Activated CD4-positive, alpha-beta T cell treated with anti-CD3 and anti-CD28 coated beads, Interleukin-2, amount 50 U/mL, for 48 hours (primary cell): Measurements from ENCODE around the gene CPXM1.
"Not testable (repeated sequence)": the region's sequence is repeated elsewhere in the genome, so short reads cannot be mapped to it uniquely, and the experiment has no call there.

Source experiments
- DNase-seq, 2 experiments: peaks; one replicate each; pipeline ENCODE4 v3.0.0-alpha.2; 2020

The CPXM1 gene

GRCh38 chr20:2800521-2801285, at the start of gene CPXM1:
CPXM1 (minus strand) TSS chr20:2800627; CDS start chr20:2800572, 55 bp downstream.
- DNase-seq = peak in 1 of 2 experiments; percentile 37

- no peak for DNase-seq
These were observed 49.1 kb upstream of the CPXM1 start for GRCh38 chr20:2849529-2849928.

GRCh38 chr20:2847802-2848201, 47.4 kb upstream of the CPXM1 start:
- DNase-seq = no peak

- DNase-seq = no peak
These were observed 46.3 kb upstream of the CPXM1 start for GRCh38 chr20:2846698-2847097.

- no peak for DNase-seq
These were observed 45.2 kb upstream of the CPXM1 start for GRCh38 chr20:2845607-2846006.

- DNase-seq = peak; percentile 56 to 63
These were observed 40.6 kb upstream of the CPXM1 start for GRCh38 chr20:2840967-2841531.

- peak; percentile 88 to 90 for DNase-seq
These were observed 39.9 kb upstream of the CPXM1 start, which contains the start of the genes PCED1A and VPS16 for GRCh38 chr20:2840138-2840966. PCED1A (minus strand) TSS chr20:2840655; CDS start chr20:2839912, 743 bp downstream. VPS16 (plus strand) TSS chr20:2840745; CDS start chr20:2840775, 30 bp downstream.

GRCh38 chr20:2839732-2840137, 39.3 kb upstream of the CPXM1 start:
- no peak for DNase-seq

- DNase-seq = no peak
These were observed 38.6 kb upstream of the CPXM1 start for GRCh38 chr20:2838847-2839671.

- DNase-seq = no peak
These were observed 37.9 kb upstream of the CPXM1 start for GRCh38 chr20:2838170-2838797.

- DNase-seq = no peak
These were observed 37.0 kb upstream of the CPXM1 start for GRCh38 chr20:2837221-2837960.

- no peak for DNase-seq
These were observed 35.6 kb upstream of the CPXM1 start for GRCh38 chr20:2836035-2836434.

- DNase-seq = no peak
These were observed 34.9 kb upstream of the CPXM1 start for GRCh38 chr20:2835331-2835796.

- DNase-seq = no peak
These were observed 34.1 kb upstream of the CPXM1 start for GRCh38 chr20:2834401-2835110.

- DNase-seq = no peak
These were observed 33.3 kb upstream of the CPXM1 start for GRCh38 chr20:2833761-2834160.

GRCh38 chr20:2831206-2831605, 30.8 kb upstream of the CPXM1 start:
- not testable (repeated sequence) for DNase-seq

- no peak for DNase-seq
These were observed 28.9 kb upstream of the CPXM1 start for GRCh38 chr20:2829376-2829775.

- no peak for DNase-seq
These were observed 26.2 kb upstream of the CPXM1 start for GRCh38 chr20:2826655-2827054.

GRCh38 chr20:2825761-2826160, 25.3 kb upstream of the CPXM1 start:
- DNase-seq = no peak

- peak in 1 of 2 experiments; percentile 26 for DNase-seq
These were observed 21.6 kb upstream of the CPXM1 start for GRCh38 chr20:2822073-2822472.
